Activated T-helper 2 cell treated with anti-CD3 and anti-CD28 coated beads, Interferon-gamma antibody, Interleukin-2, Interleukin-4, amounts not matched to agents 10 μg/mL and 5 μg/mL and 100 μg/mL, durations not matched to agents 14 hours and 24 hours and 36 hours (primary cell): ENCODE measurements around the gene ABCC2. TPM values are rescaled to one million over a fixed set of nuclear protein-coding genes. Genes with fewer than 3 reads are reported as not detected.
"Not testable (repeated sequence)": the region's sequence is repeated elsewhere in the genome, so short reads cannot be mapped to it uniquely, and the experiment has no call there.

Source experiments
- DNase-seq: peaks from one replicate; pipeline ENCODE4 v3.0.0; 2021; ENCODE audit warnings: low spot score
- H3K27ac Mint-ChIP-seq: one replicate; pipeline ENCODE4 v1.8.0; 2021; ENCODE audit warnings: mixed read lengths
- H3K27me3 Mint-ChIP-seq: one replicate; pipeline ENCODE4 v1.8.0; 2021; ENCODE audit warnings: low read depth, mixed read lengths
- H3K36me3 Mint-ChIP-seq: one replicate; pipeline ENCODE4 v1.8.0; 2021; ENCODE audit warnings: low read depth, mixed read lengths
- H3K4me1 Mint-ChIP-seq: one replicate; pipeline ENCODE4 v1.8.0; 2021; ENCODE audit warnings: low read depth, mixed read lengths
- H3K4me3 Mint-ChIP-seq: one replicate; pipeline ENCODE4 v1.8.0; 2021; ENCODE audit warnings: low read depth, mild to moderate bottlenecking, moderate library complexity, mixed read lengths
- H3K9me3 Mint-ChIP-seq: one replicate; pipeline ENCODE4 v1.8.0; 2021; ENCODE audit warnings: mixed read lengths
- intact Hi-C: fragments of 100-400 bp; cut with micrococcal nuclease; formaldehyde crosslinking; loops from one replicate; pipeline ENCODE4 v1.15.1; 2023
- total RNA-seq: library from RNA; stranded (reverse); gene quantifications from 2 replicates; pipeline ENCODE4 v1.2.3, GENCODE V29; 2022

The ABCC2 gene
- total RNA-seq = 0.87 and 1.1 TPM in 2 replicates

DNA sequence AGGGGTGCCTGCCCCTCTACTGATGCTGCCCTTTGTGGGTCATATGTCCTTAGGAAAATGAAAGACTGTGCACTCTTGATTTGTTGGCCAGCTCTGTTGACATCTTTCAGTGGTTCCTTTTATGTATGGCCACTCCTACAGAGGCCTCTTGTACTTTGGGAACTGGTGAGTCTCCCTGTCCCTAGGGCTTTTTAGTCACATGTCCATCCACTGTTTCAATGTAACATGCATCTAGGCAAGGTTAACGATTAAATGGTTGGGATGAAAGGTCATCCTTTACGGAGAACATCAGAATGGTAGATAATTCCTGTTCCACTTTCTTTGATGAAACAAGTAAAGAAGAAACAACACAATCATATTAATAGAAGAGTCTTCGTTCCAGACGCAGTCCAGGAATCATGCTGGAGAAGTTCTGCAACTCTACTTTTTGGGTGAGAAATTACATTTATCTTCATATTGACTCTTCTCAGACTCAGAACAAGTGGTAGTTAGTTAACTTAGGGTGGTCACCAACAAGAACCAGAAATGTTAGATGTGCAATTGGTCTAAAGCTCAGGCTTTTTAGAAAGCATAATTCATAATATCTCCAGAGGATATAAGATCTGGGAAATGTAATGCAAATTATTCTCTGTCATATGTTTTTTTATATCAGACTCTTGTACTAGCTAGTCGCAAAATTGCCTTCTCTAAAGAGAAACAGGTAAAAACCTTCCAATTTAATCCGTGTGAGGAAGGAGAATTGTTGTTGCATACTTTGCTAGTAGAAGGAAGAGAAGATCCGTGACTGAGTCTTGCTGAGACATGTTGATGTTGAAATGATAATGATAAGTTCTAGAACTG lies at the start of gene ABCC2:
Gene ABCC2 (plus strand): TSS at position 194 of the 840 bp plus-strand sequence. CDS start 205 bp downstream, at position 399.
- H3K36me3 Mint-ChIP-seq = no peaks in the 10 kb centered on the region
- H3K4me3 Mint-ChIP-seq = no peak within 1 kb of the TSS
- H3K27me3 Mint-ChIP-seq = peaks cover 5% of the 10 kb centered on the region
- H3K4me1 Mint-ChIP-seq = no peaks in the 10 kb centered on the region
- no peak within 1 kb of the TSS for H3K27ac Mint-ChIP-seq
- H3K9me3 Mint-ChIP-seq = no peaks in the 10 kb centered on the region
- no peak for DNase-seq
- intact Hi-C loops = no loop called here

DNA sequence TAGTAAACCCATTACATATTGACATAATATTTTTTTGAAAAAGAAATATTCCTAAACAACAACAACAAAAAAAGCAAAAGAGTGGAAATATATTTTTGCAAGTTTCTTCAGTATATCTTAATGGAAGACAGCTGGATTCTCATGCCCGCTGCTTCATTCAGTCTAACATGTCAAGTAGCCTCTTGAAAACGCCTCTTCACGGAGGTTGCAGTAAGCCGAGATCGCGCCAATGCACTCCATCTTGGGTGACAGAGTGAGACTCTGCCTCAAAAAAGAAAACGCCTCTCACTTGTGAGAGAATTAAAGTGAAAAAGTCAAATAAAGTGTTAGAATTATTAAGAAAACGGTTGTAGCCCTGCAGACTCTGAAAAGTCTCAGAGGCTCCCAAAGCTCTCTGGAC lies 49.1 kb upstream of the ABCC2 start:
- intact Hi-C loops = loop anchor here (5.0 to 10.0 kb wide), 3 partner anchors 274 to 1179 kb away; partner anchors contain the start of genes DNMBP, SEC31B and SLF2
- DNase-seq = no peak
- H3K27me3 Mint-ChIP-seq = no peaks in the 10 kb centered on the region
- peaks cover 5% of the 10 kb centered on the region for H3K9me3 Mint-ChIP-seq
- H3K4me1 Mint-ChIP-seq = peaks cover 25% of the 10 kb centered on the region
- H3K27ac Mint-ChIP-seq = no peak overlapping the region
- H3K4me3 Mint-ChIP-seq = peak overlapping the region; percentile 78
- peaks cover 49% of the 10 kb centered on the region for H3K36me3 Mint-ChIP-seq

DNA sequence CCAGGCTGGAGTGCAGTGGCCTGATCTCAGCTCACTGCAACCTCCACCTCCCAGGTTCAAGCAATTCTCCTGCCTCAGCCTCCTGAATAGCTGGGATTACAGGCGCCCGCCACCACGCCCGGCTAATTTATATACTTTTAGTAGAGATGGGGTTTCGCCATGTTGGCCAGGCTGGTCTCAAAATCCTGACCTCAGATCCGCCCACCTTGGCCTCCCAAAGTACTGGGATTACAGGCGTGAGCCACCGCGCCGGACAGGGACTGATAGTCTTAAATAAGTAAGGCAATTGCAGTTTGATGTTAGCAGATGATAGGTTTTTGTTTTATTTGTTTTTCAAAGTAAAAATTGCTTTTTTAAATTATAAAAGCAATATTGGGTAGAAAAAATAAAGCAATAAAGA lies 48.3 kb upstream of the ABCC2 start:
- not testable (repeated sequence) for H3K9me3 Mint-ChIP-seq, H3K4me3 Mint-ChIP-seq, DNase-seq, H3K27me3 Mint-ChIP-seq, H3K27ac Mint-ChIP-seq
- intact Hi-C loops = loop anchor here (5.0 to 10.0 kb wide), 3 partner anchors 273 to 1178 kb away; partner anchors contain the start of genes DNMBP, SEC31B and SLF2
- H3K36me3 Mint-ChIP-seq = peaks cover 51% of the 10 kb centered on the region
- peaks cover 26% of the 10 kb centered on the region for H3K4me1 Mint-ChIP-seq

DNA sequence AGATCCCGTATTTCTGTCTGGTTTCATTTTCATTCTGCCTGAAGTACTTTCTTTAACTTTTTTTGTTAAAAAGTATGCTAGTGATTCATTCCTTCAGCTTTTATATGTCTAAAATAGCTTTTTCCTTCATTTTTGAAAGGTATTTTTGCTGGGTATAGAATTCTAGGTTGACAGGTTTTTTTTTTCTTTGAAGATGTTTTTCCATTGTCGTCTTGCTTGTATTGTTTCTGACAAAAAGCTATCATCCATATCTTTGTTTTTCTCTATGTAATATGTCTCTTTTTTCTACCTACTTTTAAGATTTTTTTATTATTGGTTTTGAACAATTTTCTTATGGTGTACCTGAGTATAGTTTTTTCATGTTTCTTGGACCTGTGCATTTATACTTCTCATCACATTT lies 42.2 kb upstream of the ABCC2 start:
- peaks cover 88% of the 10 kb centered on the region for H3K36me3 Mint-ChIP-seq
- intact Hi-C loops = no loop called here
- H3K27me3 Mint-ChIP-seq = no peaks in the 10 kb centered on the region
- no peak for DNase-seq
- no peak overlapping the region for H3K27ac Mint-ChIP-seq
- no peak overlapping the region for H3K4me3 Mint-ChIP-seq
- peaks cover 14% of the 10 kb centered on the region for H3K4me1 Mint-ChIP-seq
- H3K9me3 Mint-ChIP-seq = peaks cover 28% of the 10 kb centered on the region

DNA sequence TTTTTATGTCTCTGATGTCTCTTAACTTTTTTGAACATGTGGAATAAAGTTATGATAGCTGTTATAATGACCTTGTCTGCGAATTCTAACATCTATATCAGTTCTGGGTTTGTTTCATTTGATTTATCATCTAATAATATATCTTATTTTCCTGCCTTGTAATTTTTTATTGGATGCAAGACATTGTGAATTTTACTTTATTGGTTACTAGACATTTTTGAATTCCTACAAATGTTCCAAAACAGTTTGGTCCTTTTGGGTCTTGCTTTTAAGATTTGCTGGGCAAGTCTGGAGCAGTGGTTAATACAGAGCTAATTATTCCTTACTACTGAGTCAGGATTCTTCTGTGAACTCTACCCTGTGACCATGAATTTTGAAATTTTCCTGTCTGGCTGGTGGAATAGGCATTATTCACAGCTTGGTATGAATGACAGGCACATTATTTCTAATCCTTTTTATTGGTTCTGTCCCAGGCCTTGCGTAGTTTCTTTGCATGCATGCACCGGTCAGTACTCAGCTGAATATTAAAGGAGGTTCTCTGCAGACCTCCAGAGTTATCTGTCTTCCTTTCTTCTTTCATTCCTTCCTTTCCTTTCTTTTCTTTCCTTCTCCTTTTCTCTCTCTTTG lies 41.4 kb upstream of the ABCC2 start:
- no peaks in the 10 kb centered on the region for H3K27me3 Mint-ChIP-seq
- H3K4me3 Mint-ChIP-seq = no peak overlapping the region
- peaks cover 11% of the 10 kb centered on the region for H3K4me1 Mint-ChIP-seq
- no peak for DNase-seq
- peaks cover 90% of the 10 kb centered on the region for H3K36me3 Mint-ChIP-seq
- peaks cover 28% of the 10 kb centered on the region for H3K9me3 Mint-ChIP-seq
- intact Hi-C loops = no loop called here
- no peak overlapping the region for H3K27ac Mint-ChIP-seq

DNA sequence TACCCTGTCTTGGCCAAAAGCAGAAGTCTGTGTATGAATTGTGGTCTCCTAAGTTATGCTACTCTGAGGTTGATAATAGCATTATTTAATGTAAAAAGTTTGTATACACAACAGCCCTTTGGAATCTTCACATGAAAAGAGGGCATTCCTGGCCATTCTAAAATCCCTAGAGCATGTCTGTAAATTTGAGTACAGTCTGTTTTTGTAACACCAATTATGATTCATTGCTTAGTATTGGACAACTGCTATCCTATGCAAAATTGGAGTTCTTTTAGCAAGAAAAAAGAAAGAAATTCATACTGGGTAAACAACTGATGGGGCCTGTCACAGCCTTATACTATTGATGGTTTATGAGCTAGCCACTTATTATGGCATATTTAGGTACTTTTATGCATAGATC lies 40.2 kb upstream of the ABCC2 start:
- Mint-ChIP-seq H3K27ac (no peak overlapping the region), H3K4me3 (no peak overlapping the region), H3K27me3 (no peaks in the 10 kb centered on the region), H3K4me1 (peaks cover 10% of the 10 kb centered on the region), H3K36me3 (peaks cover 86% of the 10 kb centered on the region), H3K9me3 (peaks cover 26% of the 10 kb centered on the region)
- intact Hi-C loops = no loop called here
- DNase-seq = no peak

DNA sequence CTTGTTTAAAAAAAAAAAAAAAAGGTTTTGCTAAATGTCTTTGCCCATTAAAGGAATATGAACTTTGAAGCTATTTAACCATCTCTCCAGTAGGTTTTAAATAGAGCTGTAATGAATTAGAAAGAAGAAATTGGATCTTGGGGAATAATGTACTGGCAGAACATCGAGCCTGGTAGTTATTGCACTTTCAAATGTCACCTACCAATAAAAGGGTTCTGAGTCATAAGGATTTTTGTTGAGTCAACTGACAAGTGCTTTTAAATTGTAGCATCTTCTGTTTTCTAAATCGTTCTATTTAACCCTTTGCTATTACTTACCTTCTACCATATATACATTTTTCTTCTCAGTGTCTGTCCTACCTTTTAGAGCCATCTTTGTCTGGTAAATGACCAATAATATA lies 39.7 kb upstream of the ABCC2 start:
- intact Hi-C loops = no loop called here
- Mint-ChIP-seq H3K4me1 (peaks cover 10% of the 10 kb centered on the region), H3K9me3 (peaks cover 24% of the 10 kb centered on the region), H3K4me3 (no peak overlapping the region), H3K27me3 (no peaks in the 10 kb centered on the region), H3K36me3 (peaks cover 82% of the 10 kb centered on the region), H3K27ac (no peak overlapping the region)
- DNase-seq = no peak

DNA sequence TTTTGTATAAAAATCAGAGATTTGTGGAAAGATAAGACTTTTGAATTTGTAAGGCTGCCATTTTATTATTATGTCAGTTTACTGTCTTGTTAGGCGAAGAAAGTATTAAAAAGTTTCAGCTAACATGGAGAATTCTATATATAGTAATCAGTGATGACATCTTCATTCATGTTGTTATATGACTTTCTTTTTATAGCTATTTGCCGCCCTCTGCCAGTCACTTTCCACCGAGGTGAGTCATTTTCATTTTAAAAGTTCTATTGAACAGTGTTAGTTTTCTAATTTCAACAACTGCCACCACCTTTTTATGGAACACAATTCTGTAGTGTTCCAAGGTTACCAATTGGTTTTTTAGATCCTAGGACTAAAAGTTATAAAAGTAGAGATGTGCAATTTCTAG lies 38.6 kb upstream of the ABCC2 start:
- Mint-ChIP-seq H3K4me1 (peaks cover 12% of the 10 kb centered on the region), H3K4me3 (no peak overlapping the region), H3K27me3 (no peaks in the 10 kb centered on the region), H3K36me3 (peaks cover 85% of the 10 kb centered on the region), H3K9me3 (peaks cover 24% of the 10 kb centered on the region), H3K27ac (peak overlapping the region; percentile 18)
- intact Hi-C loops = no loop called here
- DNase-seq = no peak

DNA sequence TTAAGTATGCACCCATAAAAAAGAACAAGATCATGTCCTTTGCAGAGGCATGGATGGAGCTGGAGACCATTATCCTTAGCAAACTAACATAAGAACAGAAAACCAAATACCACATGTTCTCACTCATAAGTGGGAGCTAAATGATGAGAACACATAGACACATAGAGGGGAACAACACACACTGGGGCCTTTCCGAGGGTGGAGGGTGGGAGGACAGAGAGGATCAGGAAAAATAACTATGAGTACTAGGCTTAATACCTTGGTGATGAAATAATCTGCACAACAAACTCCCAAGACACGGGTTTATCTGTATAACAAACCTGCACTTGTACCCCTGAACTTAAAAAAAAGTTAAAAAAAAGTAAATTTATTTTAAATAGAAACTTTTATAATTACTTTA lies 36.3 kb upstream of the ABCC2 start:
- H3K27ac Mint-ChIP-seq, DNase-seq, H3K27me3 Mint-ChIP-seq, intact Hi-C loops, H3K4me3 Mint-ChIP-seq, H3K9me3 Mint-ChIP-seq: not testable (repeated sequence)
- Mint-ChIP-seq H3K4me1 (peaks cover 12% of the 10 kb centered on the region), H3K36me3 (peaks cover 78% of the 10 kb centered on the region)

DNA sequence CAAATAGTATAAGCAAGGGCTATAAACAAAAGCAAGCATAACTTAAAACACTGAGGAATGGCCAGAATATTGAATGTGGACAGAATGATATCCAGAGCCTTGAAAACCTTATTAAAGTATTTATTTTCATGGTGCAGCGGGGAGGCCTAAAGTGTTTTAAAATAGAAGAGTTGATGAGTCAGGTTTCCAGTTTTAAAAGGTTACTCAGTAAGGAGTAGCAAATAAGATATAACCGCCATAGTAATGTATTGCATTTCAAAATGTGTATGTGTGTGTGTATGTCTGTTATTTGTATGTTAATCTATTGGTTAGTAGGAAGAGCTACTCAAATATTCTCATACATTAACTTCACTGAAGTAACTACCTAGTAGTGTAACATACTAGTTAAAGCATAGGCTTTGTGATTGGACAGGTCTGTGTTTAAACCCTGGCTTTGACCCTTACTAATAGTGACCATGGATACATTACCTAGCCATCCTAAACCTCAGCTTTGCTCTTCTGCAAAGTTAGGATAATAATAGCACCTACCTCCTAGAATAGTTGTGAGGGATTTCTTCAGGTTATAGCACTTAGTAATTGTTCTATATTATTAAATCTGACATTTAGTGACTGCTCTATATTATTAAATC lies 33.5 kb upstream of the ABCC2 start:
- no peaks in the 10 kb centered on the region for H3K27me3 Mint-ChIP-seq
- H3K36me3 Mint-ChIP-seq = peaks cover 58% of the 10 kb centered on the region
- no peak overlapping the region for H3K4me3 Mint-ChIP-seq
- H3K27ac Mint-ChIP-seq = no peak overlapping the region
- no peak for DNase-seq
- peaks cover 7% of the 10 kb centered on the region for H3K4me1 Mint-ChIP-seq
- intact Hi-C loops = no loop called here
- H3K9me3 Mint-ChIP-seq = no peaks in the 10 kb centered on the region

DNA sequence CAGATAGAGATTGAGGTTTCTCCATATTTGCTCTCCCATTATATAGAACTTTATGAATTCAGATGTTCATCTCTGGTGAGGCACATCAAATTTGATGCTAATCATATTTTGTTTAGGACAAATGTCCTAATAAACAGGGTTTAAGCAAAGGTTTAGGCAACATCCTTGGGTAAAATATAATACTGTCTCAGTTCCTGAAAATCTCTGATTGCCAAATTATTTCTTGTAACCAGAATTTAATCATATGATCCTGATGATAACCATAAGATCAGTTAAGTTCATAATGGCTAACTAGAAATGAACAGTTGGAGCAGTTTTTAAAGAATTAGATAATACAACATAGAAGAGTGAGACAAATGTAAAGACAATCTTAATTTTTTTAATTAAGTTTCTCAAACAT lies 31.8 kb upstream of the ABCC2 start:
- Mint-ChIP-seq H3K4me1 (peaks cover 3% of the 10 kb centered on the region), H3K9me3 (no peaks in the 10 kb centered on the region), H3K4me3 (no peak overlapping the region), H3K27me3 (no peaks in the 10 kb centered on the region), H3K36me3 (peaks cover 60% of the 10 kb centered on the region), H3K27ac (no peak overlapping the region)
- intact Hi-C loops = no loop called here
- no peak for DNase-seq

DNA sequence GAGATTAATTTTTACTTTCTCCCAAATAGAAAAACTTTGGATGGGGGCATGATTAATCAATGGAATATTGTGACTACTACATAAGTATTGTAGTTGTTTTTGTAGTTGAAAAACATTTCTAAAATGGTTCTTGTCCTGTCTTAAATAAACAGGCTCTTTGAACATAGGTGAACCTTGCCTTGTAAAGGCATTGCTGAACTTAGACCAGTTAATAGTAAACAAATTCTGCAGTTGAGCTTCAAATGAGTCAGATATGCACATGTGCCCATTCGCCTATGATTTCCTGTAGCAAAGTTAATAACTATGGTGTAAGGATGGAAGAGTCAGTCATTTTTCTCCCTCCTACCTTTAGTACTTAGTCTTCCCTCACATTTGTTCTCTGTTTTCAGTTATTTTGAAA lies 27.8 kb upstream of the ABCC2 start:
- Mint-ChIP-seq H3K27ac (no peak overlapping the region), H3K27me3 (no peaks in the 10 kb centered on the region), H3K9me3 (no peaks in the 10 kb centered on the region), H3K4me3 (no peak overlapping the region), H3K4me1 (no peaks in the 10 kb centered on the region), H3K36me3 (peaks cover 59% of the 10 kb centered on the region)
- intact Hi-C loops = no loop called here
- no peak for DNase-seq

DNA sequence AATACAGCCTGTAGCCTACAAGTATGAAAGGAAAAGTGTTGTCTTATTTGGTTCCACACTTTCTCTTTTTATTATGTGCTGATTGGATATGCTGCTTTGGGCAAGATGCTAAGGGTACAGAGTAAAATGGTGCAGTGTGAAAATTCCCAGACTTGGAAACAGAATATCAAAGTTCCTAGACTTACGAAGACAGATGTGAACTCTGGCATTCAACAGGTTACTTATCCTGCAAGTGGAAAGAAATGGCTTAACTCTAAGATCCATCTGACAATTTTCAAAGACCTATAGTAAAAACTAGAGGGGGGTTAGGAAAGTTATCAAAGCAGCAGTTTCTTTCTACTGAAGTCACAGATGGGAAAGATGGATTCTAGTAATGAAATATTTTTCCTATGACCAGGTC lies 26.3 kb upstream of the ABCC2 start:
- no peaks in the 10 kb centered on the region for H3K27me3 Mint-ChIP-seq
- no peak overlapping the region for H3K4me3 Mint-ChIP-seq
- H3K4me1 Mint-ChIP-seq = no peaks in the 10 kb centered on the region
- H3K27ac Mint-ChIP-seq = no peak overlapping the region
- no peak for DNase-seq
- H3K9me3 Mint-ChIP-seq = no peaks in the 10 kb centered on the region
- H3K36me3 Mint-ChIP-seq = peaks cover 60% of the 10 kb centered on the region
- intact Hi-C loops = no loop called here
